H9 (cell line): ENCODE data around the gene DOCK10. TPM values are rescaled to one million over a fixed set of nuclear protein-coding genes. Genes with fewer than 3 reads are reported as not detected.

Experiments used
- DNase-seq: peaks from one replicate; pipeline ENCODE4 v3.0.0-alpha.2; 2017
- H2AFZ ChIP-seq: one replicate; pipeline ENCODE4 v1.6.1; 2013; ENCODE audit warnings: mild to moderate bottlenecking, low read length, control low read depth, moderate library complexity
- H2AK5ac ChIP-seq: 2 replicates; pipeline ENCODE4 v1.6.1; 2013; ENCODE audit warnings: low read length, control low read depth, mixed read lengths; ENCODE audit not compliant: insufficient read length
- H2BK120ac ChIP-seq: one replicate; pipeline ENCODE4 v1.6.1; 2013; ENCODE audit warnings: low read depth, mild to moderate bottlenecking, low read length, control low read depth, inconsistent platforms; ENCODE audit not compliant: poor library complexity, severe bottlenecking
- H2BK12ac ChIP-seq: 2 replicates; pipeline ENCODE4 v1.6.1; 2013; ENCODE audit warnings: low read length, control low read depth, mixed read lengths, low read depth; ENCODE audit not compliant: insufficient read length
- H2BK15ac ChIP-seq: 2 replicates; pipeline ENCODE4 v1.6.1; 2013; ENCODE audit warnings: low read depth, low read length, control low read depth
- H2BK20ac ChIP-seq: one replicate; pipeline ENCODE4 v1.6.1; 2013; ENCODE audit warnings: low read depth, mild to moderate bottlenecking, low read length, control low read depth, inconsistent platforms; ENCODE audit not compliant: poor library complexity, severe bottlenecking
- H2BK5ac ChIP-seq: 2 replicates; pipeline ENCODE4 v1.6.1; 2013; ENCODE audit warnings: low read length, control low read depth, mixed read lengths; ENCODE audit not compliant: insufficient read length
- H3K14ac ChIP-seq: 2 replicates; pipeline ENCODE4 v1.6.1; 2013; ENCODE audit warnings: low read length, control low read depth; ENCODE audit not compliant: insufficient read depth
- H3K18ac ChIP-seq: 2 replicates; pipeline ENCODE4 v1.6.1; 2013; ENCODE audit warnings: low read depth, mild to moderate bottlenecking, mixed read lengths, low read length, control low read depth; ENCODE audit not compliant: insufficient read length
- H3K23ac ChIP-seq: 2 replicates; pipeline ENCODE4 v1.6.1; 2013; ENCODE audit warnings: low read length, control low read depth, mixed read lengths, low read depth; ENCODE audit not compliant: insufficient read length
- H3K23me2 ChIP-seq: 2 replicates; pipeline ENCODE4 v1.6.1; 2013; ENCODE audit warnings: low read depth, mild to moderate bottlenecking, mixed read lengths, low read length, control low read depth; ENCODE audit not compliant: insufficient read length, poor library complexity, severe bottlenecking
- H3K27ac ChIP-seq: 2 replicates; pipeline ENCODE4 v1.5.1; 2013; ENCODE audit warnings: low read length, control low read depth, mixed read lengths, low read depth; ENCODE audit not compliant: insufficient read length
- H3K27me3 ChIP-seq: 2 replicates; pipeline ENCODE4 v1.6.1; 2013; ENCODE audit warnings: low read length, control low read depth, inconsistent platforms; ENCODE audit not compliant: insufficient read depth
- H3K4ac ChIP-seq: 2 replicates; pipeline ENCODE4 v1.6.1; 2013; ENCODE audit warnings: low read depth, mild to moderate bottlenecking, control low read depth, inconsistent platforms, low read length, moderate library complexity
- H3K4me1 ChIP-seq: 2 replicates; pipeline ENCODE4 v1.6.1; 2013; ENCODE audit warnings: low read length, control low read depth, inconsistent platforms; ENCODE audit not compliant: insufficient read depth
- H3K4me2 ChIP-seq: 2 replicates; pipeline ENCODE4 v1.6.1; 2013; ENCODE audit warnings: low read length, control low read depth, mixed read lengths; ENCODE audit not compliant: insufficient read length, insufficient read depth
- H3K56ac ChIP-seq: 2 replicates; pipeline ENCODE4 v1.6.1; 2013; ENCODE audit warnings: low read depth, mild to moderate bottlenecking, mixed read lengths, low read length, control low read depth; ENCODE audit not compliant: insufficient read length
- H3K79me1 ChIP-seq: 2 replicates; pipeline ENCODE4 v1.6.1; 2013; ENCODE audit warnings: low read depth, mild to moderate bottlenecking, moderate library complexity, low read length, control low read depth, inconsistent platforms; ENCODE audit not compliant: insufficient read depth, poor library complexity, severe bottlenecking
- H3K79me2 ChIP-seq: 2 replicates; pipeline ENCODE4 v1.6.1; 2013; ENCODE audit warnings: low read length, control low read depth, inconsistent platforms; ENCODE audit not compliant: insufficient read depth
- H3K9ac ChIP-seq: 2 replicates; pipeline ENCODE4 v1.6.1; 2013; ENCODE audit warnings: low read length, control low read depth, mixed read lengths; ENCODE audit not compliant: insufficient read length; ENCODE audit errors: extremely low read depth
- H3K9me3 ChIP-seq: one replicate; pipeline ENCODE4 v1.6.1; 2013; ENCODE audit warnings: low read depth, low read length, inconsistent platforms; ENCODE audit not compliant: control insufficient read depth
- H3T11ph ChIP-seq: one replicate; pipeline ENCODE4 v1.6.1; 2013; ENCODE audit warnings: mild to moderate bottlenecking, low read length, control low read depth, inconsistent platforms
- H4K20me1 ChIP-seq: one replicate; pipeline ENCODE4 v1.6.1; 2013; ENCODE audit not compliant: control insufficient read depth, insufficient read length, insufficient read depth
- H4K5ac ChIP-seq: 2 replicates; pipeline ENCODE4 v1.6.1; 2013; ENCODE audit warnings: low read depth, mild to moderate bottlenecking, mixed read lengths, low read length, control low read depth; ENCODE audit not compliant: insufficient read length
- H4K8ac ChIP-seq: replicated peaks from 2 replicates; pipeline ENCODE4 v1.6.1; 2013; ENCODE audit warnings: low read length, control low read depth, mixed read lengths, low read depth; ENCODE audit not compliant: insufficient read length
- H4K91ac ChIP-seq: 2 replicates; pipeline ENCODE4 v1.6.1; 2013; ENCODE audit warnings: low read depth, mild to moderate bottlenecking, moderate library complexity, mixed read lengths, low read length, control low read depth; ENCODE audit not compliant: insufficient read length
- H3K27ac Mint-ChIP-seq, 3 experiments: 2 replicates in 2 of 3; 3 replicates in 1 of 3; pipeline ENCODE4 v1.8.0; 2020 to 2021; ENCODE audit warnings: mixed read lengths in 3 of 3, mild to moderate bottlenecking in 1 of 3, moderate library complexity in 1 of 3
- H3K27me3 Mint-ChIP-seq: 2 replicates; pipeline ENCODE4 v1.8.0; 2021; ENCODE audit warnings: low read depth, mild to moderate bottlenecking, moderate library complexity, mixed read lengths
- H3K36me3 Mint-ChIP-seq, 3 experiments: 2 replicates in 2 of 3; 3 replicates in 1 of 3; pipeline ENCODE4 v1.8.0; 2020 to 2021; ENCODE audit warnings: low read depth in 3 of 3, mixed read lengths in 3 of 3; ENCODE audit not compliant: insufficient read depth in 1 of 3
- H3K4me1 Mint-ChIP-seq, 2 experiments: 2 replicates each; pipeline ENCODE4 v1.8.0; 2020; ENCODE audit warnings: mixed read lengths in 2 of 2
- H3K4me3 Mint-ChIP-seq, 2 experiments: 2 replicates in 1 of 2; 3 replicates in 1 of 2; pipeline ENCODE4 v1.8.0; 2020 to 2021; ENCODE audit warnings: mild to moderate bottlenecking in 2 of 2, mixed read lengths in 2 of 2, moderate library complexity in 1 of 2
- H3K9me3 Mint-ChIP-seq, 2 experiments: 2 replicates in 1 of 2; 3 replicates in 1 of 2; pipeline ENCODE4 v1.8.0; 2020; ENCODE audit warnings: mild to moderate bottlenecking in 2 of 2, mixed read lengths in 2 of 2, moderate library complexity in 1 of 2
- WGBS: extraction: QIAGEN DNeasy Blood & Tissue Kit; methylation state at CpG from one replicate; pipeline ENCODE4 v1.1.7; 2013; ENCODE audit warnings: missing lambda C conversion rate, low lambda C conversion rate, mixed read lengths; ENCODE audit not compliant: insufficient read length; ENCODE audit errors: extremely low coverage; 5-methylcytosine and 5-hydroxymethylcytosine counted together
- total RNA-seq: library from RNA; stranded (reverse); gene quantifications from 2 replicates; pipeline ENCODE4 v1.2.1, GENCODE V29; 2021
- TF ChIP-seq, protein P1 (sequence below): fragments of 200-600 bp; sonication (generic); conservative IDR thresholded peaks from 3 replicates; pipeline ENCODE4 v1.8.0; 2021; ENCODE audit warnings: antibody characterized with exemption, mild to moderate bottlenecking

DOCK10 gene
- total RNA-seq, 1 experiment from 2014 or later: 0.79 TPM

DNA sequence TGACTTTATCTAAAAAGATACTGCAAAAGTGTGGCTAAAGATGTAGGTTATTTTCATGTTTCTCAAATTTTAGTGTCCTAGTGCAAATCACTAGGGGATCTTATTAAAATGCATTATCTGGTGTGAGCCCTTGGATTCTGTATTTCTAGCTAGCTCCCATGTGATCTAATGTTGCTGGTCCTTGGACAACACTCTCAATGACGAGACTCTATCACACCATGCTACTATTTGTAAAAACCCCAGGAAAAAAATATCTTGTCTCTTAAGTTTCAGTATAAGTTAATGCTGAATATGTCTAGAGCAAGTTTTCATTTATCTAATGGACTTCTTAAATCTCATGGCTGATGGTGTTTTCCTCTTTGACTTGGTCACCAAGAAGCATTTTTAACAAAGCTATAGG lies 5.8 kb downstream of the DOCK10 start:
- Mint-ChIP-seq H3K4me1 (peaks cover 6 to 9% of the 10 kb centered on the region in 2 experiments), H3K4me3 (no peak overlapping the region), H3K9me3 (no peaks in the 10 kb centered on the region), H3K27ac (no peak overlapping the region), H3K27me3 (peaks cover 37% of the 10 kb centered on the region), H3K36me3 (no peaks in the 10 kb centered on the region)
- no peaks in the 10 kb centered on the region for H4K20me1 ChIP-seq
- H2BK5ac ChIP-seq: no peak overlapping the region
- H3K27ac ChIP-seq: no peak overlapping the region
- no peak overlapping the region for H2BK12ac ChIP-seq
- no peak overlapping the region for H4K8ac ChIP-seq
- no peak overlapping the region for H2BK15ac ChIP-seq
- no peak for DNase-seq
- no peak overlapping the region for H4K91ac ChIP-seq
- H3K56ac ChIP-seq: no peak overlapping the region
- no peaks in the 10 kb centered on the region for H3K4me1 ChIP-seq
- H3K23me2 ChIP-seq: peaks cover 4% of the 10 kb centered on the region
- no peak overlapping the region for H3K4me2 ChIP-seq
- H3K18ac ChIP-seq: no peak overlapping the region
- H3K79me1 ChIP-seq: no peaks in the 10 kb centered on the region
- no peak overlapping the region for H3T11ph ChIP-seq
- TF ChIP-seq, protein P1, sequence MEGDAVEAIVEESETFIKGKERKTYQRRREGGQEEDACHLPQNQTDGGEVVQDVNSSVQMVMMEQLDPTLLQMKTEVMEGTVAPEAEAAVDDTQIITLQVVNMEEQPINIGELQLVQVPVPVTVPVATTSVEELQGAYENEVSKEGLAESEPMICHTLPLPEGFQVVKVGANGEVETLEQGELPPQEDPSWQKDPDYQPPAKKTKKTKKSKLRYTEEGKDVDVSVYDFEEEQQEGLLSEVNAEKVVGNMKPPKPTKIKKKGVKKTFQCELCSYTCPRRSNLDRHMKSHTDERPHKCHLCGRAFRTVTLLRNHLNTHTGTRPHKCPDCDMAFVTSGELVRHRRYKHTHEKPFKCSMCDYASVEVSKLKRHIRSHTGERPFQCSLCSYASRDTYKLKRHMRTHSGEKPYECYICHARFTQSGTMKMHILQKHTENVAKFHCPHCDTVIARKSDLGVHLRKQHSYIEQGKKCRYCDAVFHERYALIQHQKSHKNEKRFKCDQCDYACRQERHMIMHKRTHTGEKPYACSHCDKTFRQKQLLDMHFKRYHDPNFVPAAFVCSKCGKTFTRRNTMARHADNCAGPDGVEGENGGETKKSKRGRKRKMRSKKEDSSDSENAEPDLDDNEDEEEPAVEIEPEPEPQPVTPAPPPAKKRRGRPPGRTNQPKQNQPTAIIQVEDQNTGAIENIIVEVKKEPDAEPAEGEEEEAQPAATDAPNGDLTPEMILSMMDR: no peak
- no peak overlapping the region for H3K9ac ChIP-seq
- H4K5ac ChIP-seq: no peak overlapping the region
- no peak overlapping the region for H2AFZ ChIP-seq
- no peak overlapping the region for H3K23ac ChIP-seq
- no peak overlapping the region for H3K4ac ChIP-seq
- H3K9me3 ChIP-seq: no peaks in the 10 kb centered on the region
- no peak overlapping the region for H2AK5ac ChIP-seq
- no CpG with 5 or more reads among the region's 1 CpG for WGBS
- H2BK20ac ChIP-seq: no peak overlapping the region
- no peak overlapping the region for H2BK120ac ChIP-seq
- H3K27me3 ChIP-seq: peaks cover 8% of the 10 kb centered on the region; the same call in 1 of the 2 replicates
- H3K14ac ChIP-seq: no peak overlapping the region
- no peaks in the 10 kb centered on the region for H3K79me2 ChIP-seq
